ENCODE results near the gene LEMD1. TPM values are rescaled to one million over a fixed set of nuclear protein-coding genes. Genes with fewer than 3 reads are reported as not detected.

Gene LEMD1
- total RNA-seq, 1 experiment from 2014 or later = 0.27 TPM

DNA sequence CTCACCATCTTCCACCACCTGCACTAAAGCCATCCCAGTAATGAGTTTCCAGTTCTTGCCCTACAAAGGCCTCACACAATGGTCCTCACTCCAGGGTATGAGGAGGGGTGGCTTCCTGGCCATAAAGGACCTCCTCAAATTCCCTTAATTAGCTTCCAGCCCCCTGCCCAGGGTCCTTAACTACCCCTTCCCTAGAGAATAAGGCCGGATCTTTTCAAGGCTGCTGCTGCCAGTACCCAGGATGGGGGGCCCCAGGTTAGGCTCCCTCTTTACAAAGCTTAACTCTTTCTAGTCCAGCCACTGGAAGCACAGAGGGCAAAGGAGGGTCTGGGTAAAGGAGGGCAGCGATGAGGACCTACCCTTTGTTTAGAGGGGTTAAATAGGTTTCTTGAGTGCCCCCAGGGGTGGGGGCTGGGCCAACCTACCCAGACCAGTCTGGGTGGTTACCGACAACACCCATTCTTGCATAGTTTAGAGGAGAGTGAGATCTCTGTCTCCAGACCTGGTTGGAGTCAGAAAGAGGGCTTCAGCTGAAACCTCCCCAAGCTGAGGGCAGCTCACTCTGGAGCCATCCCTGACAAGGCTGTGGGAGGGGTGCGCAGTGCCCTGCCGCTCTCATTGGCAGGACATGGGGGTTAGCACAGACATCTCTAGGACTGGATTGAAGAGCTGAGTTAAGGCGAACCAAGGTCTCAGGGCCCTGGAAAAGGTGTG lies 26.8 kb upstream of the LEMD1 start:
- in situ Hi-C loops (cut with HindIII; ENCODE audit: low pct_unique_long_range_greater_than_20kb, low sequenced_read_pairs) = no loop called here
- no peak for DNase-seq (ENCODE audit: low read depth)

DNA sequence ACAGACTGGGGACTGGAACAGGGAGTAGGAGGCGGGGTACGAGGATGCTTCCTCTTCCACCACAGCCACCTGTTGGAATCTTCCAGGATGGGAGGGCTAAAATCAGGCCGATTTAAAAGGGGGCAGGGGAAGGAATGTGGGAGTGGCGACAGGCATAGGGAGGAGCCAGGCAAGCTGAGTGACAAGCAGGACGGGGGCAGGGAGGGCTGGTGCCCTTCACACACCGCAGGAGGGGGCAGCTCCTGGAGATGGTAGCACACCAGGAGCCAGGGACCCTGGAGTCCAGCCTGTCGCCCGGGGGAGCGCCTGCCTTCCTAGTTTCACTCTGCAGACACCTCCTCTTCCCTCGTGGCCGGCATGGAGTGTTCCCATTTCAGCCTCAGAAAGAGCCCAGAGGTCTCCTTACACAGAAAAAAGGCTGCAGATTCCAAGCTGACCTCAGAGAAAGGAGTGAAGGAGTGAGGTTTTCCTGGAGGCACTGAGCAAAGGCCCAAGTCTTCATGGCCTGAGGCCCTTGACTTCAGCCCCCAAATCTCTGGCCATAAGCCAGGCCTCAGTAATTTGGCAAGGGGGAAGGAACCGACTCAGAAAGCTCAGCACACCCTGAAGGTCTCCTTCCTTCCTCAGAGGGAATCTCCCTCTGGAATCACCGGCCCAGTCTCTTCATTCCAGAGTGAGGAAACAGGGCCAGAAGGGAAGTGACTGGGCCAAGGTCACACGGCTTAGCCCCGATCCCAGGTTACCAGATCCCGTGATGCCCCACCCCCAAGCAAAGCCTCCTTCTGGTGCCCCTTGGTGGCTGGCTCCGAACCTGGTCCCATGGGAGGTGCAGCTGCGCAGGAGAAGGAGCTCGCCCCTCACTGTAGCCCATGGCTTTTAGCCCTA lies 25.8 kb upstream of the LEMD1 start:
- in situ Hi-C loops (cut with HindIII; ENCODE audit: low pct_unique_long_range_greater_than_20kb, low sequenced_read_pairs) = no loop called here
- no peak for DNase-seq (ENCODE audit: low read depth)

DNA sequence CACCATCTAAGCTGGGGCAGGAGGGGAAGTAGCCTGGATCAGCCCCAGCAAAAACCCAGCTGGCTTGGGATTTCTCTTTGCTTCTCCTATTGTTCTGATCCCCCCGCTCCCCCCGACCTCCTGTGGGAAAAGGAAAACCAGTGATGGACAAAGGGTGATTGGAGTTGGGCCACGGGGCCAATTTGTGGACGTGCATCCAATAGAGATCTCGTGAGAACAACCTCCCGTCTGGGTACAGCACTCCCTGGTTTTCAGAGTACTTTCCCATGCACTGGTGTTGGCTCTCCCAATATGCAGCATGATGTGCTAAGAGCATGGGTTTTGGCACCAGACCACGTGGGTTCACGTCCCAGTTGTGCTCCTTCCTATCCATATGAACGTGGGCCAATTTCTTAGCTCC lies 25.0 kb upstream of the LEMD1 start:
- DNase-seq (ENCODE audit: low read depth) = no peak
- in situ Hi-C loops (cut with HindIII; ENCODE audit: low pct_unique_long_range_greater_than_20kb, low sequenced_read_pairs) = no loop called here

DNA sequence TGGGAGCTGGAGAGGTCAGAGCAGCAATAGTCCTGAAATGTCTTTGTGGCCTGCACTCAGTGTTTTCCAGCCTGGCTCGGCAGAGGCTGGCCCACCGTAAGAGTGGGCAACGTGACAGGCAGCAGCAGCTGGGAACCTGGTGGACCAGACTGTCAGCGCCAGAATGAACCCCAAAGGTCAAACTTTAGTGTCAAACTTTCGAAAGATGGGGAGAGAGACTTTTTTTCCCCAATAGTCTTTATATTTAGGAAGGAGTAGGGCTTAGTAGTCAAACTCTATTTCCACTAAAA lies 23.7 kb upstream of the LEMD1 start:
- no peak for DNase-seq (ENCODE audit: low read depth)
- in situ Hi-C loops (cut with HindIII; ENCODE audit: low pct_unique_long_range_greater_than_20kb, low sequenced_read_pairs) = no loop called here

DNA sequence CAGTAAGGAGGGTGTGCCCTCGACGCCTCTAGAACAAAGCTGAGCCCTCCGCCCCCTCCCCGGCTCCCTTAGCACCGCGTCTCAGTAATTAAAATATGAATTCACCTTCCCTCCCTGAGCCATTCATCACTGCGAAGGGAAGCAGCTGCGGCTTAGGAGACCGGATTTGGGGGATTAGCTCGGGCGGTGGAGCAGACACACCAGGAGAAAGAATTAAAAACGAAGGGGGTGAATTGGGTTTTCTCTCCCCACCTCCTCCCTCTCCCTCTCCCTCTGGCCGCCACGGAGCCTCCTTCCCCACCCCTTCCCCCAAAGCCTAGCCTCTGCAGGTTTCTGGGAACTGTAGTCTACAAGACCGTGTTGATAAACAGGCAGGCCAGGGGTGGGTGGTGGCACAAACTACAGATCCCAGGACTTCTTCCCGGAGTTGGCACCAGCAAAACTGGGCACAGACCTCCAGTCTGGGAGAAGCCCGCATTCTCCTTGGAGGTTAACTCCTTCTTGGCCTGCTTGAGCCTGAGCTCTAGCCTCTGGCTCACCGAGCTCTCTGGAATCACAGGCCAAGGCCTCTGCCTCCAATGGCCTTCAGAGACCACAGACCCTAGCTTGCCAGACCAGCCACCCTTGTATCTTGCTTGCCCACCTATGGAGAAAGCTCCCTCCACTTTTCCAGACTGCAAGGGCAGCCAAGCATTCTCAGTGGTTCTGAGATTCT lies 23.2 kb upstream of the LEMD1 start:
- DNase-seq (ENCODE audit: low read depth) = no peak
- in situ Hi-C loops (cut with HindIII; ENCODE audit: low pct_unique_long_range_greater_than_20kb, low sequenced_read_pairs) = no loop called here

DNA sequence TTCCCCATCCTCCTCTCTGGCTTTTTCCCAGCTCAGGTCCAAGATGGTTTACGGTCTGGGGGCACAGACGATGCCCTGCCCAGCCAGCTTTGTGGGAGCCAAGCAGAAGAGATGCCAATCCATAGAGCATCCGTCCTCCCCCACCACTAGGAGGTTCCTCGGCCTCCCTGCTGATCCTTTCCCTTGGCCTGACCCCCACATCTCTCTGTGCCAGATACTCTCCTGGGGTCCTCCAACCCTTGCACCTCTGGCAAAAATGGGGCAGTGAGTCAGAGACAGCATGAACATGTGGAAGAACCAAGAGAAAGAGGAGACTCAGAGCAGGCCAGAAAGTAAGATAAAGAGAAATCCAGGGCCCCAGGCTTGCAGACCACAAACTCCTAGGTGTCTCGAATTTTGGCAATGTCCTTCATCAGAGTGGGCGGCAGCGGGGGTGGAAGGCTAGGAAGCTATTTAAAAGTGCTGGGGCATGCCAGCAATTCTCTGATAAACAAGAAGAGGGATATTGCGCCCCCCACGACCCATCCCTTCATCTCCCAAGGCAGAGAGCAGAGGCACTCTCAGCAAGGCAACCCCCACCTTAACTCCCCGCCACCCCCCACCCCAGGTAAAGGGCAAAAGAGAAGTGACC lies 22.6 kb upstream of the LEMD1 start:
- DNase-seq (ENCODE audit: low read depth) = no peak

DNA sequence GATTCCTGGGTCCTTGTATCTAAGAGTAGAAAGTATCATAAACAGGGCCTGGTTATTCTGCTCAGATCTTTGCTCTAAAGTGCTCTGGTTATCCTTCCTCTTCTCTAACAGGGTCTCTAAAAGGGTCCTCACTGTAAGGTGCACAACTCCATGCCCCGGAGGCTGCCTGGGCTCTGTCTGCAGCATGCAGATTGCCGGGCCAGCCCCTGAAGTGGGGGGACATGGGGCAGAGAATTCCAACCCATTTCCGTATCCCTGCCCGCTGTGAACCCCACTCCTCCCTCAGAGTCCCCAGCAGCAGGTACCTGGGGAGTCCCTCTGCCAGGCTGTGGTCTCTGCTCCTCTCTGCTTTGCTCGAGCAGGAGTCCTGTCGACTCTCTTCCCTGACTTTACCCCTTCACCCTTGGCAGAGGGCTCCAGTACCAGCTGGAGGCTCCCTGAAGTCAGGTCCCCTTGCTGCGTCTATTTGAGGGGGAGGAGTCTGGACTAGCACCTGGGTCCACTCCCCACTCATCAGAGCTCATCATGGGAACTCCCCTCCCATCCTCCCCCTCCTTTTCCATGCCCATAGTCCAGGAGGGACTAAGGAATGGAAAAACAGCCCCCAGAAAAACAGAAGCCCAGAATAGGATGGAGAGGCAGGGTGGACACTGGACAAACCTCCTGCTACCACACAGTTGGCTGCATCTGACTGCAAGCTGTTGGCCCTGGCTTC lies 21.9 kb upstream of the LEMD1 start:
- in situ Hi-C loops (cut with HindIII; ENCODE audit: low pct_unique_long_range_greater_than_20kb, low sequenced_read_pairs) = no loop called here
- no peak for DNase-seq (ENCODE audit: low read depth)

More for the DNA sequence above, 22.6 kb upstream of the LEMD1 start:
- in situ Hi-C loops (cut with HindIII; ENCODE audit: low pct_unique_long_range_greater_than_20kb, low sequenced_read_pairs) = no loop called here

DNA sequence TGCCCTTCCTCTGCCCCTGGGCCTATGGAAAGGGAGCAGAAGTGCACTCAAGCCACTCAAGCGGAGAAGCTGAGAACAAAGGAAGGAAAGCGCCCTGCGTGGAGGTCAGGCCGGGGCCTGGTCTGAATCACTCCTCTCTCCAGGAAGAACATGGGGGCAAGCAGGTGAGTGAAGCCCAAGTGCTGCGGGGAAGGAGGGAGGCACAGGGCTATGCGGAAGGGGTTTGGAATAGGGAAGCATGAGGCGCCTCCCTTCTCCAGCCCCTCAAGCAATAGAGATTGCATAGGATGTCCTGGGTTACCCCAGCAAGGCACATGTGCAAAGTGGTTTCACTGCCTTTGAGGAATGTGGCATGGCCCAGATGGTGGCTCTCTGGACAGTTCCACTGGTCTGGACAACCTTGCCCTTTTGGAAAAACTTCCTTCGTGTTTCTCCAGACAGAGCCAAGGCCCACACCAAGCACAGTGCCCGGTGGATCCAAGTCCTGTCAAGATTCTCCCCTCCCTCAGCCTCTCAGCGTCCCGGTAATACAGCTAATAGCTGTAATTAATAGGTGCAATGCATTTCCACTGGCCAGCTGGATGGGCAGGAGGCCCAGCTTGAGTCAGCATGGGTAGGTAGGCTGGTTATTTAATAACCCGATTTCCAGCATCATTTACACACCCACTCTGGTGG lies 20.3 kb upstream of the LEMD1 start:
- in situ Hi-C loops (cut with HindIII; ENCODE audit: low pct_unique_long_range_greater_than_20kb, low sequenced_read_pairs) = no loop called here
- peak; percentile 92 for DNase-seq (ENCODE audit: low read depth)

DNA sequence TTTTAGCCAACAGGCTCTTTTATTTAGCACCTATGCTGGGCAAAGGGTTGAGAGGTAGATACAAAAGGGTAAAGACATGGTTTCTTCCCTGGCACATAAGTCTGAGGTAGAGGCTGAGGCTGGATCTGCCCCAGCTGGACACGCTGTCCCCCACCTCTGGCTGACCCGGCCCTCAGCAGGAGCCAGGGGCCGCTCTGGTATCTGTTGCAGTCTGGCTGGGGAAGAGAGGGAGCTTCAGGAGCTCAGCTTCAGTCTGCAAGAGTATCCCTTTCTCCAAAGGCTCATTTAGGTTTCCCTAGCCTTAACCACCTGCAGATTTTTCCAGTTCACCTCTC lies 19.8 kb upstream of the LEMD1 start:
- no peak for DNase-seq (ENCODE audit: low read depth)
- in situ Hi-C loops (cut with HindIII; ENCODE audit: low pct_unique_long_range_greater_than_20kb, low sequenced_read_pairs) = no loop called here

DNA sequence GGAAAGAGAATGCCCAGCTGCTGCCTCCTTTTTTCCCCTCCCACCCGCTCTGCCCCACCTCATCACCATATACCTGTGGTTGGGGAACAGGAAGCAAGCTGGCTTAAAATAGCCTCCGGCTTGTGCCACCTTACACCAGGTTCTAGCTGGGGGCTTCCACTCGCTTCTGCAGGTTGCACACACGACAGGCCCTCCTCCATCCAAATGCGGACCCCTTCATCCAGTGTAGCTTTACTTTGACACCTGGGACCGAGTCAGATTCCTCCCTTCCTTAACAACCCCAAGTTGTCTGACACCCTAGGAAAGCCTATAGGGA lies 19.4 kb upstream of the LEMD1 start:
- in situ Hi-C loops (cut with HindIII; ENCODE audit: low pct_unique_long_range_greater_than_20kb, low sequenced_read_pairs) = no loop called here
- DNase-seq (ENCODE audit: low read depth) = no peak

DNA sequence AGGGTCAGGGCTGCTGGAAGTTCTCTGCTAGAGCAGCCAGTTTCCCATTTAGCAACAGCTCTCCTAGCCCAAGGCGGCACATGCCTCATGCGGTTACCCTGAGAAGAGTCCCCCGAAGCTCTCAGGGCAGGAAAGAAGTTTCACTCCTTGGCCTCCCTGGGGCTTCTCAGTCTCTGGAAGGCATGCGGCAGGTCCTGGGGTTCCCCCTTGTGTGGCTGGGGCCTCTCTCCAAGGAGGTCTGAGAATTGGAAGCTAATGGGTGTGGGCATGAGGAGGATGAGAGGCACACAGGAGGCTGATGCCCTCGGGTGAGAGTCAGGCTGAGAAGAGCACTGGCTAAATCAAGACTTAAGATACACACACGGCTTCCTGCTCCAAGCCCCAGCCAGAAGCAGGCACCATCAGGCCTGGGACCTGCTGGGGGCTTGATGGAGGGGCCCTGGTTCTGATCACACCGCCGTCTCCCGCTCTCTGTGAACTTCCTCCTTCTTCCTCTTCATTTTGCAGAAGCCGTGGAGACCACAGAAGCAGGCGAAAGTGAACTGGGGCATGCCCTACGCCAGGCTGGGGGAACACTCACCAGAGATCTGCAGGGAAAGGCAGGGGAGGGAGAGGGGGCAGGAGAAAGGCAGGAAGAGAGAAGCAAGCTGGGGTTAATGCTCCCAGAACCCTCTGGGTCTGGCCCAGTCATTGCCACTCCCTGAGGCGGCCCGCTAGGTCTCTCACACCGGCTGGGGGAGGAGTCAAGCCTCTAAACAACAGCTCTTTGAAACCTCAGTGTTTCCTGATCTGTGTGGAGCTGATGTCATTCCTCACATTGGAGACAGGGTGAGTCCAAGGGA lies 18.8 kb upstream of the LEMD1 start:
- peak; percentile 90 for DNase-seq (ENCODE audit: low read depth)
- in situ Hi-C loops (cut with HindIII; ENCODE audit: low pct_unique_long_range_greater_than_20kb, low sequenced_read_pairs) = no loop called here

DNA sequence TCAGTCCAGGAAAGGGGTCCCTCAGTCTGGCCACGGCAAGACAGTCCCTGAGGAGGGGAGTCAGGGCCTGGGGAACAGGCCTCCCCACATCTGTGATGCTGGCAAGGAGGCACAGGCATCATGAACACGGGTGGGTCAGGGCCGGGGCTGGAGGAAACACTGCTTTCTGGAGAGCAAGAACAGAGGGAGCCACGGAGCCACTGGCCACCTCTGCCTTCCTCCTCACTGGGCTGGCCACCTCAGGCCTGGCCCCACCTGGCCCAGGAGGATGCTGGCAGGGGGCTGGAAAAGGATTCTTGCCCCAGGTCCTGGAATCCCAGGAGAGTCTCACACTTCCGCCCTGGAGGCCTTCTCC lies 18.2 kb upstream of the LEMD1 start:
- in situ Hi-C loops (cut with HindIII; ENCODE audit: low pct_unique_long_range_greater_than_20kb, low sequenced_read_pairs) = no loop called here
- no peak for DNase-seq (ENCODE audit: low read depth)

DNA sequence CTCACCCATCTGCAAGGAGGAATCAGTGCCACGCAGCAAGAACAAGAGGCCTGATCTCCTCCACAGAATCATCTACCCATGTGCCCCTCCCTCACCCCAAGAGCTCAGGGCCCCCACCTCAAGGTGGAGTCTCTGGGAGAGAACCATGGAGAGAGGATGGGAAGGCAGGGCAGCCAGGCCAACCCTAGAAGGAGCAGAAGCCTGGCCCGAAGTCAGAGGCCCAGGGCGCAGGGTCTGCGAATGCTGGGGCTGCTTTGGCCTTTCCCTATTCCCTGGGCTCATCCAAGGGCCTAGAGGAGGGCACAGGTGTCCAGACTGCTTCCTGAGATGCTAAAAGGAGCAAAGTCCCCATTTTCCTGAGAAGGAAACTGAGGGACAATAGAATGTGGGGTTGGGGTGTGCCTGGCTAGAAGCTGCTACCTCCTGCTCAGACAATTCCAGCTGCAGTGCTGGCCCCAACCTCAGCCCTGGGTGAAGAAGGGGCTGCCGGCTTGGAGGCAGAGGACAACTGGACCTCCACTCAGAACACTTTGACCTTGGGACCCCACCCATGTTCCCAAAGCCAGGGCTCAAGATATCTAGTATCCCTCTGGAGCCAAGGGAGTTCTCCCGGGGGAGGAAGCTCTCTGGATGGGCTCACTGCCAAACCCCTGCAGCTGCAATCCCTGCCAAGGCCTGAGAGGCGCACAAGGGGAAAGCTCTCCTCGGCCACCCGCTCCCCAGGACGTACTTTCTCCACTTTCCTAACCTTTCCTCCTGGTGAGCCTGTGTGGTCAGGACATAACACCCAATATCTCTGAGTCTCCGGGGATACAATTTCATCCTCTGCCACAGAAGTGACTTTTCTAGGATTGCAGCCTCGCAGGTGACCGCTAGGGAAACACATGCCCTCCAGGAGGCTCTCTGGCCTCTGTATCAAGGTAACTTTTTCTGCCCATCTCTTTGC lies 16.6 kb upstream of the LEMD1 start:
- peak; percentile 52 for DNase-seq (ENCODE audit: low read depth)
- in situ Hi-C loops (cut with HindIII; ENCODE audit: low pct_unique_long_range_greater_than_20kb, low sequenced_read_pairs) = no loop called here

DNA sequence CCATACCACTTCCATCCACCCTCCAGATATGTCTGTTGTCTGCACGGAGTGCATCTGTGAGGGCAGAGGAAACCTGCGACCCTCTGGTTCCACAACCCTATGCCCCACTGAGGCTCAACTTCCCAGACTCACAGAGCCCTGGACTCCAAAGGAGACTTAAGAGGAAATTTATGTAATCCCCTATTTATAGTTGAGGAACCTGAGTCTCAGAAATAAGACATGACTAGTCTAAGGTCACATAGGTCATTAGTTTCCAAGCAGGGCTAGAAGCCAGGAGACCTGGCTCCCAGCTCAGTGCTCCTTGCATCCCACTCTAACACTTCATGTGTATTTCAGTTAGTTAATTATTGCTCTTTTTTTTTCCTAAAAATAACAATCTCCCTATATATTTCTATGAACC lies 15.7 kb upstream of the LEMD1 start:
- DNase-seq (ENCODE audit: low read depth) = no peak
- in situ Hi-C loops (cut with HindIII; ENCODE audit: low pct_unique_long_range_greater_than_20kb, low sequenced_read_pairs) = no loop called here

DNA sequence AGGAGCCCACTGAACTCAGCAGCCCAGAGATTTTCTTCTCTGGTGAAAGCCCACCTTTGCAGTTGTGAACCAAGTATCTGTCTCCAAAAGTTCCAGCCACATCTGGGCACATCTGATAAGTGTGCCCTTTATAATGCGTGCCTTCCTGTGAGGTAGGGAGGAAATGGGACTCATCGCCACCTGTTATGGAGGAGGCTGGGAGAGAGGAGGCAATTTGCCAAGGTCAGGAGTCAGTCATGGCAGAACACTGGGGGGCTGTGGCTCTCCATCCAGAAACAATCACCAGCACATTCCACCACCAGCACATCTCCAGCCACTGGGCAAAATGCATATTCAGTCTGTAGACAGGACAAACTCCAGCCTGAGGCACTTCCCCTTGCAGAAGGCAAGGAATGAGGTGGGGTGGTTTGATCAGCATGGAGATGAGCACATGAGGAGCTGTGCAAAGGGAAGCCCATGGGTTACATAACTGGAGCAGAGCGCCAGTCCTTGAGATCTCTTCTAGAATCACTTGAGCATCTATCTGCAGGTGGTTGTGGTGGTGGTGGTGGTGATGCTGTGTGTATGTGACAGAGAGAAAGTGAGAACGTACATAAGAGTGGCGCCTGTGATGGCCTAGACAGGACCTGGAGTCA lies 15.0 kb upstream of the LEMD1 start:
- DNase-seq (ENCODE audit: low read depth) = no peak
- in situ Hi-C loops (cut with HindIII; ENCODE audit: low pct_unique_long_range_greater_than_20kb, low sequenced_read_pairs) = no loop called here
